ENCODE results near the gene EIF1.

EIF1 gene

GRCh38 chr17:41738077-41738800 is 49.6 kb downstream of the EIF1 start:
- no peak overlapping the region for H3K4me3 ChIP-seq (ENCODE audit: low read depth, low read length)
- TF ChIP-seq, protein P1, sequence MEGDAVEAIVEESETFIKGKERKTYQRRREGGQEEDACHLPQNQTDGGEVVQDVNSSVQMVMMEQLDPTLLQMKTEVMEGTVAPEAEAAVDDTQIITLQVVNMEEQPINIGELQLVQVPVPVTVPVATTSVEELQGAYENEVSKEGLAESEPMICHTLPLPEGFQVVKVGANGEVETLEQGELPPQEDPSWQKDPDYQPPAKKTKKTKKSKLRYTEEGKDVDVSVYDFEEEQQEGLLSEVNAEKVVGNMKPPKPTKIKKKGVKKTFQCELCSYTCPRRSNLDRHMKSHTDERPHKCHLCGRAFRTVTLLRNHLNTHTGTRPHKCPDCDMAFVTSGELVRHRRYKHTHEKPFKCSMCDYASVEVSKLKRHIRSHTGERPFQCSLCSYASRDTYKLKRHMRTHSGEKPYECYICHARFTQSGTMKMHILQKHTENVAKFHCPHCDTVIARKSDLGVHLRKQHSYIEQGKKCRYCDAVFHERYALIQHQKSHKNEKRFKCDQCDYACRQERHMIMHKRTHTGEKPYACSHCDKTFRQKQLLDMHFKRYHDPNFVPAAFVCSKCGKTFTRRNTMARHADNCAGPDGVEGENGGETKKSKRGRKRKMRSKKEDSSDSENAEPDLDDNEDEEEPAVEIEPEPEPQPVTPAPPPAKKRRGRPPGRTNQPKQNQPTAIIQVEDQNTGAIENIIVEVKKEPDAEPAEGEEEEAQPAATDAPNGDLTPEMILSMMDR (IDR thresholded peaks at IDR 0.05; ENCODE audit: low read depth, low read length): peak; percentile 96

GRCh38 chr17:41738801-41739112 is 50.1 kb downstream of the EIF1 start:
- TF ChIP-seq, protein P1 (IDR thresholded peaks at IDR 0.05; ENCODE audit: low read depth, low read length): no peak
- H3K4me3 ChIP-seq (ENCODE audit: low read depth, low read length): no peak overlapping the region

DNA sequence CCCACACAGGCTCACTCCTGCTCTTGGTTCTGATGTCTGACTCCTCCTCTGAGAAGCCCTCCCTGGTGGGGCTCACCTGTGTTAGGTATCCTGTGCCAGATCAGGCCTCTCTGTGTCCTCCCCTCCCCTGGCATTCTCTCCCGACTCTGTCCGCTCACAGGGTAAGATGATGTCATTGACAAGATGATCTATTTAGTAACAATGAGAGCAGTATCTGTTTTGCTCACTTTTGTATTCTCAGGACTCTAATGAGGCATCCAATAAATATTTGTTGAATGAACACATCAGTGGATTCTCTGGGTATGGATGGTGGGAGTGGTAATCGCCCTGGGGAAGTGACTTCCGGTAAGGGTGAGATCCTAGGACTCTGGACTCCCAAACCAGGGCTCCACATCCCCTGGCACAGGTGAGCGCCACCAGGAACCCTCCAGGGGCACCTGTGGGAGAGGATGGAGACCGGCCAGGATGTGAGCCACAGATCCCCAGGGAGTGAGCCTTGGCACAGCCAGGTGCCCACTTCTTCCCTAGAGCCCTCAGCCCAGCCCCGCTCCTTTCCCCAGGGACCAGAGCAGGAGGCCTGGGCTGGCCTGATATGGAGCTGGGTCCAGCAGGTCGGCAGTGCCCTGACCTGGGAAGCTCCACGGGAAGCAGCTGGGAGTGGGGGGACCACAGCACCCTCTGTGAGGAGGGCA is 51.1 kb downstream of the EIF1 start:
- TF ChIP-seq, protein P1 (IDR thresholded peaks at IDR 0.05; ENCODE audit: low read depth, low read length): no peak

DNA sequence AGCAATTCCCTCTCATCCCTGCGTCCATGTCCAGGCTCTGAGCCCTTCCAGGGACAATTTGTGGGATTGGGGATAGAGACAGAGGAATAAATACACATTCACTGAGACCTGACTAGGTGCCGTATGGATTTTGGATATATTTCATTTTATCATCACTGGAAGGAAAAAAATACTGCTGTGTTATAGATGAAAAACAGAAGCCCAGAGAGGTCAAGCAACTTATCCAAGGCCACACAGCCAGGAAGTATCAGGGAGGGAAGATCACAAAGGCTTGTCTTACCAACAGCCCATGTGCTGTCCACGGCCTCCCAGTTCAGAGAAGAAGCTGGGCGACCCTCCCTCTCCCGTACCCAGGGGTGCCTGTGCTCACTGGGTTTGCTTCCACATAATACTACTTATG is 51.8 kb downstream of the EIF1 start:
- no peak overlapping the region for H3K4me3 ChIP-seq (ENCODE audit: low read depth, low read length)
- TF ChIP-seq, protein P1 (IDR thresholded peaks at IDR 0.05; ENCODE audit: low read depth, low read length): no peak

More for the DNA sequence above, 51.1 kb downstream of the EIF1 start:
- no peak overlapping the region for H3K4me3 ChIP-seq (ENCODE audit: low read depth, low read length)

DNA sequence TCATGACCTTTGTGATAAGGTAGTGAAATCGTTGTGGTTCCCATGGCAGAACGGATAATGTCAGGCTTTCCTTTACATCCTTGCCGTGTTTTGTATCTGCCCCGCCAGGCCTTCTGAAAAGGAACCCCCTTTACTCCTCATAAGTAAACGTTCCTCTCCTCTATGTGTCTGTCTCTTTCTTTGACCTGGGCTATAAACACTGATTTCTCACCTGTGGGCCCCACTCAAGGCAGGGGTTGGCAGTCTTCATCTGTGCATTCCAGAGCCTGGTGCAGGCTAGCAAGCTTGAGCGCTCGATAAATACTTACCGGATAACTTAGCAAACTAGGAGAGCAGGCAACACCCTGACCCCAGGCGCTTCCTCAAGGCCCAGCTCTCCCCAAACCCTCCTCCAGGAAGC is 53.0 kb downstream of the EIF1 start:
- H3K4me3 ChIP-seq (ENCODE audit: low read depth, low read length): no peak overlapping the region
- TF ChIP-seq, protein P1 (IDR thresholded peaks at IDR 0.05; ENCODE audit: low read depth, low read length): no peak

Measured in WI38 (cell line).